Measurements from ENCODE around the gene SLC27A6. TPM values are rescaled to one million over a fixed set of nuclear protein-coding genes. Genes with fewer than 3 reads are reported as not detected.
"Not testable (repeated sequence)": the region's sequence is repeated elsewhere in the genome, so short reads cannot be mapped to it uniquely, and the experiment has no call there.

Gene SLC27A6
- polyA plus RNA-seq, 1 of the 3 experiments (the other 2 are of a cell fraction), result 0.12 TPM

DNA sequence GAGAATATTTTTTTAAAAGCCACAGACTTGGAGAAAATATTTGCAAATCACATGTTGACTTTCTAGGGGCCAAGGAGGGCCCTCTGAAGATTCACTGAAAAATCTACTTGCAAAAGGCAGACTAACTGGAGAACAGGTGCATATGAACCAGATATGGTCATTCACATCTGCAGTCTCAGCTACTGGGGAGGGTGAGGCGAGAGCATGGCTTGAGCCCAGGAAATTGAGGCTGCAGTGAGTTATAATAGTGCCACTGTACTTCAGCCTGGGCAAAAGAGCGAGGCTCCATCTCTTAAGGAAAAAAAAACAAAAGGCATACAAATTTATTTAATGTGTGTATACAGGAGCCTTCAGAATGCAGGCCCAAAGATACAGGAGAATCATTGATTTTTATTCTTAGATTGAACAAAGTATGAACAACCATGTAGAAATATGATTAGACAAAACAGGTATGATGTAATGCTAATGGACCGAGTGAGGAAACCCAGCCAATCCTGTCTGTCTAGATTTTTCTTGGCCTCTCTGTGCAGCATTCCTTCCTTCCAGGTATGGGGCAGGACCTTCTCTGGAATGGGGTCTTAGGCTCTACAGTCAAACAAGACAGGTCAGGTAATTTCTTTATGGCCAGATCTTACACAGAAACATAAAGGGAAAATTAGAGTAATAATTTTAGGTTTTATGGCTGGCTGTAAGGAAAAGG, 15.3 kb upstream of the SLC27A6 start:
- Histone ChIP-seq H3K9me2 (no peaks in the 10 kb centered on the region), H2AFZ (ENCODE audit: low read depth) (no peak overlapping the region), H3K79me2 (ENCODE audit: insufficient read depth) (no peaks in the 10 kb centered on the region), H3K4me2 (no peak overlapping the region), H3F3A (replicated peaks; ENCODE audit: insufficient read depth) (no peaks in the 10 kb centered on the region), H3K4me1 (ENCODE audit: control insufficient read depth in 1 of 2, insufficient read depth in 2 of 2, low read depth in 1 of 2, low read length in 1 of 2) (no peaks in the 10 kb centered on the region), H3K36me3 (replicated peaks in 1 of 2; ENCODE audit: control insufficient read depth in 1 of 2, insufficient read depth in 2 of 2, low read length in 1 of 2) (no peaks in the 10 kb centered on the region), H3K4me3 (ENCODE audit: low read depth in 2 of 2, low read length in 1 of 2) (no peak overlapping the region), H3K9ac (no peak overlapping the region), H3K27ac (ENCODE audit: low read depth in 2 of 2, low read length in 1 of 2) (no peak overlapping the region), H3K9me3 (no peaks in the 10 kb centered on the region), H4K20me1 (ENCODE audit: insufficient read depth) (no peaks in the 10 kb centered on the region), H3K27me3 (ENCODE audit: insufficient read depth) (no peaks in the 10 kb centered on the region)
- no peak for DNase-seq
- ChIA-PET CTCF (interaction anchor here (0.8 kb wide), 1 partner anchor 19 kb away, joined by 3 read pairs; no protein-coding TSS in a partner anchor), POLR2A (no interaction called here)
- WGBS (ENCODE audit: low lambda C conversion rate), result 23% methylated on average over 3 of the region's 3 CpGs
- TF ChIP-seq ELF1 (IDR thresholded peaks at IDR 0.05) (no peak), GATA2 (CRISPR knock-in tag; IDR thresholded peaks at IDR 0.05) (no peak), FOXJ3 (CRISPR knock-in tag; IDR thresholded peaks at IDR 0.05) (no peak)

- DNase-seq; H3K36me3 ChIP-seq (replicated peaks in 1 of 2; ENCODE audit: control insufficient read depth in 1 of 2, insufficient read depth in 2 of 2, low read length in 1 of 2); POLR2A ChIA-PET; H3F3A ChIP-seq (replicated peaks; ENCODE audit: insufficient read depth); H4K20me1 ChIP-seq (ENCODE audit: insufficient read depth); H3K9me3 ChIP-seq; H3K27me3 ChIP-seq (ENCODE audit: insufficient read depth); H3K9me2 ChIP-seq; H3K79me2 ChIP-seq (ENCODE audit: insufficient read depth); H3K4me3 ChIP-seq (ENCODE audit: low read depth in 2 of 2, low read length in 1 of 2); H3K9ac ChIP-seq; H3K4me1 ChIP-seq (ENCODE audit: control insufficient read depth in 1 of 2, insufficient read depth in 2 of 2, low read depth in 1 of 2, low read length in 1 of 2); H3K27ac ChIP-seq (ENCODE audit: low read depth in 2 of 2, low read length in 1 of 2); H3K4me2 ChIP-seq; CTCF ChIA-PET; H2AFZ ChIP-seq (ENCODE audit: low read depth): not testable (repeated sequence)
- WGBS (ENCODE audit: low lambda C conversion rate), result 50% methylated on average over 6 of the region's 6 CpGs
These were observed 14.0 kb upstream of the SLC27A6 start for GRCh38 chr5:128951301-128951700.

DNA sequence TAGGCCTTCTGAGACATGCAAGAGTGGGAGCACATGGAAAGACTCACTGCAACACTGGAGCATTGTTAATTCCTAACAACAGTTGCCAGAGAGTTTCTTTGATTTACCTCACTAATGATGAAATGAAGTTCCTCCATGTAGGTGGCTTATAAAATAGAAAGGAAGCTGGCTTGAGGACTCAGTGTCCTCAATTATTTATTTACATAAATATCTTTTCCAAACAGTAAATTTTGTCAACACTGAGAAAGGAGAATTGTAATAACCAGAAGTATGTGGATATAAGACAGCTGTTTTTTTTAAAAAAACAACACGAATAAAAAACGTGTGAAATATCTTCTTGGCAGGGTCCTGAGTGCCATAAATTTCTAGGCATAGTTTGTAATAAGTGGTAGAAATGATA, 9.1 kb upstream of the SLC27A6 start:
- no peaks in the 10 kb centered on the region for H3K9me3 ChIP-seq
- H3K27me3 ChIP-seq (ENCODE audit: insufficient read depth), result no peaks in the 10 kb centered on the region
- H3K4me1 ChIP-seq (ENCODE audit: control insufficient read depth in 1 of 2, insufficient read depth in 2 of 2, low read depth in 1 of 2, low read length in 1 of 2), result no peaks in the 10 kb centered on the region
- H3F3A ChIP-seq (replicated peaks; ENCODE audit: insufficient read depth), result no peaks in the 10 kb centered on the region
- no peaks in the 10 kb centered on the region for H4K20me1 ChIP-seq (ENCODE audit: insufficient read depth)
- no peak overlapping the region for H3K4me2 ChIP-seq
- ChIA-PET CTCF (no interaction called here), POLR2A (no interaction called here)
- H2AFZ ChIP-seq (ENCODE audit: low read depth), result no peak overlapping the region
- no peaks in the 10 kb centered on the region for H3K79me2 ChIP-seq (ENCODE audit: insufficient read depth)
- no peak overlapping the region for H3K9ac ChIP-seq
- H3K9me2 ChIP-seq, result no peaks in the 10 kb centered on the region
- no peak overlapping the region for H3K4me3 ChIP-seq (ENCODE audit: low read depth in 2 of 2, low read length in 1 of 2)
- DNase-seq, result no peak
- no peak overlapping the region for H3K27ac ChIP-seq (ENCODE audit: low read depth in 2 of 2, low read length in 1 of 2)
- no peaks in the 10 kb centered on the region for H3K36me3 ChIP-seq (replicated peaks in 1 of 2; ENCODE audit: control insufficient read depth in 1 of 2, insufficient read depth in 2 of 2, low read length in 1 of 2)
- 24% methylated on average over 2 of the region's 2 CpGs for WGBS (ENCODE audit: low lambda C conversion rate)
- TF ChIP-seq ELF1 (IDR thresholded peaks at IDR 0.05), result no peak
- TF ChIP-seq FOXJ3 (CRISPR knock-in tag; IDR thresholded peaks at IDR 0.05), result no peak
- no peak for TF ChIP-seq RAD21 (IDR thresholded peaks at IDR 0.05; ENCODE audit: low read length)
- no peak for TF ChIP-seq NFIC (IDR thresholded peaks at IDR 0.05; ENCODE audit: borderline replicate concordance)
- TF ChIP-seq, protein P1, sequence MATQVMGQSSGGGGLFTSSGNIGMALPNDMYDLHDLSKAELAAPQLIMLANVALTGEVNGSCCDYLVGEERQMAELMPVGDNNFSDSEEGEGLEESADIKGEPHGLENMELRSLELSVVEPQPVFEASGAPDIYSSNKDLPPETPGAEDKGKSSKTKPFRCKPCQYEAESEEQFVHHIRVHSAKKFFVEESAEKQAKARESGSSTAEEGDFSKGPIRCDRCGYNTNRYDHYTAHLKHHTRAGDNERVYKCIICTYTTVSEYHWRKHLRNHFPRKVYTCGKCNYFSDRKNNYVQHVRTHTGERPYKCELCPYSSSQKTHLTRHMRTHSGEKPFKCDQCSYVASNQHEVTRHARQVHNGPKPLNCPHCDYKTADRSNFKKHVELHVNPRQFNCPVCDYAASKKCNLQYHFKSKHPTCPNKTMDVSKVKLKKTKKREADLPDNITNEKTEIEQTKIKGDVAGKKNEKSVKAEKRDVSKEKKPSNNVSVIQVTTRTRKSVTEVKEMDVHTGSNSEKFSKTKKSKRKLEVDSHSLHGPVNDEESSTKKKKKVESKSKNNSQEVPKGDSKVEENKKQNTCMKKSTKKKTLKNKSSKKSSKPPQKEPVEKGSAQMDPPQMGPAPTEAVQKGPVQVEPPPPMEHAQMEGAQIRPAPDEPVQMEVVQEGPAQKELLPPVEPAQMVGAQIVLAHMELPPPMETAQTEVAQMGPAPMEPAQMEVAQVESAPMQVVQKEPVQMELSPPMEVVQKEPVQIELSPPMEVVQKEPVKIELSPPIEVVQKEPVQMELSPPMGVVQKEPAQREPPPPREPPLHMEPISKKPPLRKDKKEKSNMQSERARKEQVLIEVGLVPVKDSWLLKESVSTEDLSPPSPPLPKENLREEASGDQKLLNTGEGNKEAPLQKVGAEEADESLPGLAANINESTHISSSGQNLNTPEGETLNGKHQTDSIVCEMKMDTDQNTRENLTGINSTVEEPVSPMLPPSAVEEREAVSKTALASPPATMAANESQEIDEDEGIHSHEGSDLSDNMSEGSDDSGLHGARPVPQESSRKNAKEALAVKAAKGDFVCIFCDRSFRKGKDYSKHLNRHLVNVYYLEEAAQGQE (IDR thresholded peaks at IDR 0.05; ENCODE audit: low read depth, low read length), result no peak
- no peak for TF ChIP-seq FOSL2 (IDR thresholded peaks at IDR 0.05; ENCODE audit: borderline replicate concordance, low read depth)
- TF ChIP-seq, protein P2, sequence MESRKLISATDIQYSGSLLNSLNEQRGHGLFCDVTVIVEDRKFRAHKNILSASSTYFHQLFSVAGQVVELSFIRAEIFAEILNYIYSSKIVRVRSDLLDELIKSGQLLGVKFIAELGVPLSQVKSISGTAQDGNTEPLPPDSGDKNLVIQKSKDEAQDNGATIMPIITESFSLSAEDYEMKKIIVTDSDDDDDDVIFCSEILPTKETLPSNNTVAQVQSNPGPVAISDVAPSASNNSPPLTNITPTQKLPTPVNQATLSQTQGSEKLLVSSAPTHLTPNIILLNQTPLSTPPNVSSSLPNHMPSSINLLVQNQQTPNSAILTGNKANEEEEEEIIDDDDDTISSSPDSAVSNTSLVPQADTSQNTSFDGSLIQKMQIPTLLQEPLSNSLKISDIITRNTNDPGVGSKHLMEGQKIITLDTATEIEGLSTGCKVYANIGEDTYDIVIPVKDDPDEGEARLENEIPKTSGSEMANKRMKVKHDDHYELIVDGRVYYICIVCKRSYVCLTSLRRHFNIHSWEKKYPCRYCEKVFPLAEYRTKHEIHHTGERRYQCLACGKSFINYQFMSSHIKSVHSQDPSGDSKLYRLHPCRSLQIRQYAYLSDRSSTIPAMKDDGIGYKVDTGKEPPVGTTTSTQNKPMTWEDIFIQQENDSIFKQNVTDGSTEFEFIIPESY (IDR thresholded peaks at IDR 0.05; ENCODE audit: borderline replicate concordance, low read depth), result no peak
- no peak for TF ChIP-seq CHD2 (IDR thresholded peaks at IDR 0.05; ENCODE audit: low read length, partially characterized antibody)
- no peak for TF ChIP-seq MEF2A (IDR thresholded peaks at IDR 0.05; ENCODE audit: borderline replicate concordance, low read depth)
- no peak for TF ChIP-seq PBX3 (IDR thresholded peaks at IDR 0.05)
- no peak for TF ChIP-seq TCF12 (IDR thresholded peaks at IDR 0.05)
- TF ChIP-seq TEAD4 (IDR thresholded peaks at IDR 0.05; ENCODE audit: borderline replicate concordance, insufficient read depth), result no peak
- no peak for TF ChIP-seq MAX (IDR thresholded peaks at IDR 0.05; ENCODE audit: low read depth)

All from SK-N-SH (cell line).